ENCODE results near the gene CCDC146.
"Not testable (repeated sequence)": the region's sequence is repeated elsewhere in the genome, so short reads cannot be mapped to it uniquely, and the experiment has no call there.

Gene CCDC146

GRCh38 chr7:77079624-77080023, 42.8 kb upstream of the CCDC146 start:
- not testable (repeated sequence) for H3K27ac ChIP-seq (replicated peaks; ENCODE audit: low read length); H3K9me3 ChIP-seq (replicated peaks in 1 of 2; ENCODE audit: control insufficient read depth in 2 of 2, insufficient read depth in 1 of 2, low read depth in 1 of 2, low read length in 2 of 2); DNase-seq (ENCODE audit: low spot score); H2AK5ac ChIP-seq (ENCODE audit: low read depth, low read length); H3K79me1 ChIP-seq (ENCODE audit: low read depth, low read length); H2BK5ac ChIP-seq (ENCODE audit: low read length); H3K27me3 ChIP-seq (ENCODE audit: control insufficient read depth in 3 of 3, insufficient read depth in 3 of 3, low read depth in 1 of 3, low read length in 3 of 3); H3K4me2 ChIP-seq (ENCODE audit: insufficient read depth, low read length, poor library complexity, severe bottlenecking); H4K8ac ChIP-seq (ENCODE audit: low read depth, low read length); H3K4me1 ChIP-seq (ENCODE audit: control insufficient read depth in 2 of 2, insufficient read depth in 1 of 2, low read depth in 1 of 2, low read length in 2 of 2); H4K91ac ChIP-seq (ENCODE audit: low read depth, low read length, poor library complexity); H3K18ac ChIP-seq (ENCODE audit: low read length); H3K23ac ChIP-seq (ENCODE audit: low read depth, low read length, poor library complexity); H3K9ac ChIP-seq (ENCODE audit: low read depth, low read length, poor library complexity); H3K4ac ChIP-seq (ENCODE audit: low read length); H3K36me3 ChIP-seq (replicated peaks in 1 of 2; ENCODE audit: control insufficient read depth in 2 of 2, insufficient read depth in 2 of 2, low read length in 2 of 2); H2BK120ac ChIP-seq (ENCODE audit: low read depth, low read length); H2BK12ac ChIP-seq (ENCODE audit: low read length); H3K4me3 ChIP-seq (ENCODE audit: low read length in 2 of 2); H2BK15ac ChIP-seq (ENCODE audit: low read length); H2AFZ ChIP-seq (ENCODE audit: low read length); H3K14ac ChIP-seq (ENCODE audit: low read length)
- no CpG with 5 or more reads among the region's 5 CpGs for WGBS, 2 donors (ENCODE audit: extremely low coverage in 2 of 2, insufficient read length in 2 of 2, insufficient replicate concordance in 1 of 2)

GRCh38 chr7:77080236-77080635, 42.2 kb upstream of the CCDC146 start:
- not testable (repeated sequence) for H2BK5ac ChIP-seq (ENCODE audit: low read length); H2BK12ac ChIP-seq (ENCODE audit: low read length); H3K9me3 ChIP-seq (replicated peaks in 1 of 2; ENCODE audit: control insufficient read depth in 2 of 2, insufficient read depth in 1 of 2, low read depth in 1 of 2, low read length in 2 of 2); H4K91ac ChIP-seq (ENCODE audit: low read depth, low read length, poor library complexity); H3K79me1 ChIP-seq (ENCODE audit: low read depth, low read length); H2AFZ ChIP-seq (ENCODE audit: low read length); H3K9ac ChIP-seq (ENCODE audit: low read depth, low read length, poor library complexity); H3K14ac ChIP-seq (ENCODE audit: low read length); H2BK120ac ChIP-seq (ENCODE audit: low read depth, low read length); H3K23ac ChIP-seq (ENCODE audit: low read depth, low read length, poor library complexity); DNase-seq (ENCODE audit: low spot score); H3K4me1 ChIP-seq (ENCODE audit: control insufficient read depth in 2 of 2, insufficient read depth in 1 of 2, low read depth in 1 of 2, low read length in 2 of 2); H3K4ac ChIP-seq (ENCODE audit: low read length); H3K27me3 ChIP-seq (ENCODE audit: control insufficient read depth in 3 of 3, insufficient read depth in 3 of 3, low read depth in 1 of 3, low read length in 3 of 3); H3K4me2 ChIP-seq (ENCODE audit: insufficient read depth, low read length, poor library complexity, severe bottlenecking); H3K18ac ChIP-seq (ENCODE audit: low read length); H3K4me3 ChIP-seq (ENCODE audit: low read length in 2 of 2); H2BK15ac ChIP-seq (ENCODE audit: low read length); H2AK5ac ChIP-seq (ENCODE audit: low read depth, low read length); H3K36me3 ChIP-seq (replicated peaks in 1 of 2; ENCODE audit: control insufficient read depth in 2 of 2, insufficient read depth in 2 of 2, low read length in 2 of 2); H3K27ac ChIP-seq (replicated peaks; ENCODE audit: low read length); H4K8ac ChIP-seq (ENCODE audit: low read depth, low read length)
- no CpG with 5 or more reads among the region's 2 CpGs for WGBS, 2 donors (ENCODE audit: extremely low coverage in 2 of 2, insufficient read length in 2 of 2, insufficient replicate concordance in 1 of 2)

- H3K4me2 ChIP-seq (ENCODE audit: insufficient read depth, low read length, poor library complexity, severe bottlenecking); DNase-seq (ENCODE audit: low spot score); H2BK5ac ChIP-seq (ENCODE audit: low read length); H3K9ac ChIP-seq (ENCODE audit: low read depth, low read length, poor library complexity); H3K23ac ChIP-seq (ENCODE audit: low read depth, low read length, poor library complexity); H2BK15ac ChIP-seq (ENCODE audit: low read length); H3K4ac ChIP-seq (ENCODE audit: low read length); H3K4me1 ChIP-seq (ENCODE audit: control insufficient read depth in 2 of 2, insufficient read depth in 1 of 2, low read depth in 1 of 2, low read length in 2 of 2); H3K27ac ChIP-seq (replicated peaks; ENCODE audit: low read length); H3K9me3 ChIP-seq (replicated peaks in 1 of 2; ENCODE audit: control insufficient read depth in 2 of 2, insufficient read depth in 1 of 2, low read depth in 1 of 2, low read length in 2 of 2); H3K14ac ChIP-seq (ENCODE audit: low read length); H2AK5ac ChIP-seq (ENCODE audit: low read depth, low read length); H4K91ac ChIP-seq (ENCODE audit: low read depth, low read length, poor library complexity); H3K27me3 ChIP-seq (ENCODE audit: control insufficient read depth in 3 of 3, insufficient read depth in 3 of 3, low read depth in 1 of 3, low read length in 3 of 3); H4K8ac ChIP-seq (ENCODE audit: low read depth, low read length); H3K4me3 ChIP-seq (ENCODE audit: low read length in 2 of 2); H2AFZ ChIP-seq (ENCODE audit: low read length); H3K36me3 ChIP-seq (replicated peaks in 1 of 2; ENCODE audit: control insufficient read depth in 2 of 2, insufficient read depth in 2 of 2, low read length in 2 of 2); H2BK12ac ChIP-seq (ENCODE audit: low read length); H3K18ac ChIP-seq (ENCODE audit: low read length); H3K79me1 ChIP-seq (ENCODE audit: low read depth, low read length); H2BK120ac ChIP-seq (ENCODE audit: low read depth, low read length): not testable (repeated sequence)
- no CpG with 5 or more reads among the region's 1 CpG for WGBS, 2 donors (ENCODE audit: extremely low coverage in 2 of 2, insufficient read length in 2 of 2, insufficient replicate concordance in 1 of 2)
These were observed 40.2 kb upstream of the CCDC146 start for GRCh38 chr7:77082192-77082591.

- H4K8ac ChIP-seq (ENCODE audit: low read depth, low read length); H3K9ac ChIP-seq (ENCODE audit: low read depth, low read length, poor library complexity); H2AK5ac ChIP-seq (ENCODE audit: low read depth, low read length): not testable (repeated sequence)
These were observed 30.1 kb upstream of the CCDC146 start for GRCh38 chr7:77092301-77092700.

More at GRCh38 chr7:77092301-77092700, 30.1 kb upstream of the CCDC146 start:
- DNase-seq (ENCODE audit: low spot score); H3K27ac ChIP-seq (replicated peaks; ENCODE audit: low read length); H3K36me3 ChIP-seq (replicated peaks in 1 of 2; ENCODE audit: control insufficient read depth in 2 of 2, insufficient read depth in 2 of 2, low read length in 2 of 2); H2BK120ac ChIP-seq (ENCODE audit: low read depth, low read length); H3K4me3 ChIP-seq (ENCODE audit: low read length in 2 of 2); H3K14ac ChIP-seq (ENCODE audit: low read length); H2BK15ac ChIP-seq (ENCODE audit: low read length); H3K23ac ChIP-seq (ENCODE audit: low read depth, low read length, poor library complexity); H3K4me2 ChIP-seq (ENCODE audit: insufficient read depth, low read length, poor library complexity, severe bottlenecking); H3K9me3 ChIP-seq (replicated peaks in 1 of 2; ENCODE audit: control insufficient read depth in 2 of 2, insufficient read depth in 1 of 2, low read depth in 1 of 2, low read length in 2 of 2); H3K4ac ChIP-seq (ENCODE audit: low read length); H2BK5ac ChIP-seq (ENCODE audit: low read length); H2AFZ ChIP-seq (ENCODE audit: low read length); H3K27me3 ChIP-seq (ENCODE audit: control insufficient read depth in 3 of 3, insufficient read depth in 3 of 3, low read depth in 1 of 3, low read length in 3 of 3); H3K4me1 ChIP-seq (ENCODE audit: control insufficient read depth in 2 of 2, insufficient read depth in 1 of 2, low read depth in 1 of 2, low read length in 2 of 2); H3K79me1 ChIP-seq (ENCODE audit: low read depth, low read length); H3K18ac ChIP-seq (ENCODE audit: low read length); H4K91ac ChIP-seq (ENCODE audit: low read depth, low read length, poor library complexity); H2BK12ac ChIP-seq (ENCODE audit: low read length): not testable (repeated sequence)
- no CpG with 5 or more reads among the region's 2 CpGs for WGBS, 2 donors (ENCODE audit: extremely low coverage in 2 of 2, insufficient read length in 2 of 2, insufficient replicate concordance in 1 of 2)
